GM12878 (cell line): ENCODE results near the gene ARHGAP22. TPM values are rescaled to one million over a fixed set of nuclear protein-coding genes. Genes with fewer than 3 reads are reported as not detected.

ENCODE experiments used
- ATAC-seq: fragments of 200-7000 bp; cut with Tn5 transposase; 3 replicates; pipeline ENCODE4 v1.9.1; 2020; ENCODE audit warnings: mild to moderate bottlenecking, moderate library complexity
- BruUV-seq: library from RNA; stranded (reverse); fragments of 400-500 nt; replicated peaks from 2 replicates; lab custom pipeline; 2021; lab: Mats Ljungman, UMichigan
- CTCF ChIA-PET: fragments of 300-600 bp; sonication (Branson Sonifier 250); formaldehyde crosslinking; extraction: SDS; loops from one replicate; lab custom pipeline; 2021; ENCODE audit warnings: inconsistent platforms; lab: Yijun Ruan, JAX
- POLR2A ChIA-PET: fragments of 350-600 bp; formaldehyde crosslinking; extraction: SDS; loops from one replicate; lab custom pipeline; 2021; ENCODE audit warnings: inconsistent platforms; lab: Charles Lee
- RAD21 ChIA-PET: fragments of 300-600 bp; sonication (Branson Sonifier 250); formaldehyde crosslinking; loops from one replicate; lab custom pipeline; 2023; ENCODE audit warnings: antibody characterized with exemption; ENCODE audit not compliant: unreplicated experiment; lab: Charles Lee
- SMC1A ChIA-PET: fragments of 300-600 bp; sonication (Branson Sonifier 250); formaldehyde crosslinking; loops from one replicate; lab custom pipeline; 2023; ENCODE audit not compliant: unreplicated experiment, uncharacterized antibody; lab: Charles Lee
- DNase-seq: peaks from one replicate; pipeline ENCODE4 v3.0.0-alpha.2; 2011; ENCODE audit warnings: low read depth, low spot score
- FAIRE-seq: peaks from 3 replicates; lab custom pipeline; 2011; peaks lifted over from hg19 to GRCh38; lab: Jason Lieb, UNC
- H2AFZ ChIP-seq: 2 replicates; pipeline ENCODE4 v1.6.0; 2011; ENCODE audit warnings: low read depth, low read length, control low read depth; ENCODE audit not compliant: control insufficient read depth
- H3K27ac ChIP-seq: 2 replicates; pipeline ENCODE4 v1.5.1; 2011; ENCODE audit warnings: control low read depth; ENCODE audit not compliant: control insufficient read depth, insufficient read depth
- H3K27me3 ChIP-seq, 2 experiments: replicated peaks in 1 of 2; 2 replicates each; pipeline versions ENCODE4 v1.6.0 to v1.6.1; 2011; ENCODE audit warnings: low read length in 1 of 2; ENCODE audit not compliant: control insufficient read depth in 2 of 2, insufficient read depth in 2 of 2
- H3K36me3 ChIP-seq, 2 experiments: 2 replicates each; pipeline ENCODE4 v1.5.1; 2011; ENCODE audit warnings: low read length in 1 of 2; ENCODE audit not compliant: control insufficient read depth in 2 of 2, insufficient read depth in 2 of 2
- H3K4me1 ChIP-seq: 2 replicates; pipeline ENCODE4 v1.6.1; 2011; ENCODE audit warnings: mild to moderate bottlenecking, low read length, moderate library complexity, mixed read lengths; ENCODE audit not compliant: control insufficient read depth, insufficient read depth
- H3K4me2 ChIP-seq: 2 replicates; pipeline ENCODE4 v1.6.0; 2011; ENCODE audit warnings: control low read depth; ENCODE audit not compliant: control insufficient read depth, insufficient read depth
- H3K4me3 ChIP-seq: fragments of 200-600 bp; sonication (generic); 2 replicates; pipeline ENCODE4 v1.5.1; 2016
- H3K79me2 ChIP-seq: 2 replicates; pipeline ENCODE4 v1.6.0; 2011; ENCODE audit warnings: low read length; ENCODE audit not compliant: control insufficient read depth, insufficient read depth
- H3K9ac ChIP-seq: 2 replicates; pipeline ENCODE4 v1.8.0; 2011; ENCODE audit warnings: low read length, control low read depth, mixed read lengths; ENCODE audit not compliant: control insufficient read depth, insufficient read depth
- H3K9me3 ChIP-seq: replicated peaks from 3 replicates; pipeline ENCODE4 v1.5.1; 2011; ENCODE audit warnings: mild to moderate bottlenecking, low read length; ENCODE audit not compliant: control insufficient read depth, insufficient read depth
- H4K20me1 ChIP-seq: 2 replicates; pipeline ENCODE4 v1.6.0; 2011; ENCODE audit not compliant: control insufficient read depth, insufficient read depth
- BHLHE40 ChIP-seq, 2 experiments: fragments of 450-650 bp in 1 of 2; IDR thresholded peaks; 2 replicates each; pipeline ENCODE4 v1.6.1; 2011 to 2017; ENCODE audit warnings: low read depth in 2 of 2, borderline replicate concordance in 1 of 2, improper control_type of control experiment in 1 of 2, low read length in 1 of 2, mild to moderate bottlenecking in 1 of 2
- EGR1 ChIP-seq, 2 experiments: IDR thresholded peaks; 1 replicate in 1 of 2; 2 replicates in 1 of 2; pipeline ENCODE4 v1.6.1; 2011 to 2012; ENCODE audit warnings: low read depth in 2 of 2, low read length in 2 of 2, borderline replicate concordance in 1 of 2, mild to moderate bottlenecking in 1 of 2, moderate library complexity in 1 of 2
- FOXK2 ChIP-seq: fragments of 450-650 bp; IDR thresholded peaks from 2 replicates; pipeline ENCODE4 v1.6.1; 2017; ENCODE audit warnings: mild to moderate bottlenecking, moderate library complexity
- MTA3 ChIP-seq: IDR thresholded peaks from 2 replicates; pipeline ENCODE4 v1.6.1; 2012; ENCODE audit warnings: low read length, inconsistent platforms, borderline replicate concordance
- MYB ChIP-seq: fragments of 150-350 bp; IDR thresholded peaks from 2 replicates; pipeline ENCODE4 v1.6.1; 2014; ENCODE audit warnings: mild to moderate bottlenecking, low read depth, low read length, borderline replicate concordance
- MYC ChIP-seq: IDR thresholded peaks from 2 replicates; pipeline ENCODE4 v1.6.1; 2011; ENCODE audit warnings: mild to moderate bottlenecking, low read length, moderate library complexity, inconsistent platforms; ENCODE audit not compliant: insufficient read depth, insufficient replicate concordance, insufficient read length, severe bottlenecking
- NFIC ChIP-seq: IDR thresholded peaks from 2 replicates; pipeline ENCODE4 v1.6.1; 2012; ENCODE audit warnings: low read depth, mild to moderate bottlenecking, inconsistent platforms, low read length, moderate library complexity
- NR2C2 ChIP-seq: IDR thresholded peaks from 2 replicates; pipeline ENCODE4 v1.6.1; 2011; ENCODE audit warnings: borderline replicate concordance, low read depth; ENCODE audit not compliant: control insufficient read depth, insufficient read length
- SMC3 ChIP-seq: IDR thresholded peaks from 2 replicates; pipeline ENCODE4 v1.6.1; 2011; ENCODE audit warnings: low read length, improper control_type of control experiment, borderline replicate concordance
- ZNF217 ChIP-seq: fragments of 450-650 bp; IDR thresholded peaks from 2 replicates; pipeline ENCODE4 v1.6.1; 2017; ENCODE audit warnings: antibody characterized with exemption, mild to moderate bottlenecking
- ZZZ3 ChIP-seq: IDR thresholded peaks from 2 replicates; pipeline ENCODE4 v1.6.1; 2011; ENCODE audit warnings: low read depth; ENCODE audit not compliant: control insufficient read depth, insufficient read length
- WGBS: methylation state at CpG from one replicate; pipeline ENCODE4 v1.1.6; 2016; ENCODE audit warnings: low lambda C conversion rate; ENCODE audit not compliant: insufficient replicate concordance, insufficient coverage; ENCODE audit errors: missing lambda C conversion rate; 5-methylcytosine and 5-hydroxymethylcytosine counted together
- in situ Hi-C: fragments of 300-500 bp; cut with MboI; formaldehyde crosslinking; loops from 9 replicates; pipeline ENCODE4 v1.14.3; 2018; ENCODE audit warnings: mixed read lengths
- intact Hi-C: fragments of 100-400 bp; cut with micrococcal nuclease; formaldehyde crosslinking; loops from one replicate; pipeline ENCODE4 v1.14.2; 2022; ENCODE audit not compliant: unreplicated experiment
- polyA plus RNA-seq, 11 experiments: library from polyadenylated mRNA; depleted of rRNA in 4 of 11; unstranded in 6 of 11; stranded (reverse) in 5 of 11; fragments of >200 nt; fragmentation: Nextera tagmentation in 4 of 11; fragmentation: Illumina TruSeq in 1 of 11; extraction: Ambion mirVana in 4 of 11; extraction: Trizol in 1 of 11; gene quantifications; 1 replicate in 1 of 11; 2 replicates in 10 of 11; pipeline versions ENCODE4 v1.2.1 to v1.2.3, GENCODE V29; 2011 to 2016; ENCODE audit warnings: inconsistent platforms in 2 of 11, missing spikeins in 2 of 11, low read depth in 1 of 11
- total RNA-seq, 4 experiments: library from RNA; depleted of rRNA in 3 of 4; stranded (reverse); fragments of >200 nt in 3 of 4; fragmentation: Illumina TruSeq in 1 of 4; extraction: Trizol in 1 of 4; gene quantifications; 2 replicates each; pipeline versions ENCODE4 v1.2.1 to v1.2.3, GENCODE V29; 2013 to 2021
- TF ChIP-seq, protein P1 (sequence below): IDR thresholded peaks from 2 replicates; pipeline ENCODE4 v1.6.1; 2011; ENCODE audit warnings: low read depth, low read length, improper control_type of control experiment, borderline replicate concordance
- TF ChIP-seq, protein P2 (sequence below): fragments of 450-650 bp; IDR thresholded peaks from 2 replicates; pipeline ENCODE4 v1.6.1; 2017; ENCODE audit warnings: mild to moderate bottlenecking, low read depth, inconsistent platforms; ENCODE audit not compliant: poor library complexity, severe bottlenecking
- TF ChIP-seq, protein P3 (sequence below): IDR thresholded peaks from 2 replicates; pipeline ENCODE4 v1.6.1; 2011; ENCODE audit warnings: borderline replicate concordance, low read depth, mild to moderate bottlenecking, moderate library complexity, mixed read lengths, low read length; ENCODE audit not compliant: insufficient read depth; ENCODE audit errors: extremely low read length
- TF ChIP-seq, protein P4 (sequence below): fragments of 450-650 bp; formaldehyde crosslinking; IDR thresholded peaks from 2 replicates; pipeline ENCODE4 v1.4.0; 2020; ENCODE audit warnings: mild to moderate bottlenecking, moderate library complexity

ARHGAP22 gene
- total and polyA plus RNA-seq, 10 of the 15 experiments (the other 5 are each of a cell fraction or from before 2014, with no cell fraction given), result 0.07 to 0.61 (median 0.18) TPM; not detected in 5

DNA sequence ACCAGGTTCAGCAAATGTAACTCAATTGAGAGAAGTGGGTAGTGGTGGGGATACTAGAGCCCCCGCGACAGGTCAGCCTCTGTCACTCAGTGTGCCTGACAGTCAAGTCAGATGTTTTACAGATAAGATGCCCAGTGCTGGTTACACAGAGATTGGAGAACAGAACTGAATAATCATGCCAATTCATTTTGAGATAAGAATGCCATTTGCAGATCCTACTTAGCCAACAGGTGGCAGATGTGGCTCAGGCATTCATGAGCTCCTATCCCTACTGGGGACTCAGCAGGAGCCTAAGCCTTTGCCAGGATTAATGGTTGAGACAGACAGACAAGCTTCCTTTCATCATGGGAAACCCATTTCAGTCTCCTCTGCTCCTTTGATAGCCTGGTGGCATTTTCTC is 160.6 kb downstream of the ARHGAP22 start:
- Histone ChIP-seq H3K4me1 (no peaks in the 10 kb centered on the region), H3K27me3 (no peaks in the 10 kb centered on the region; a peak in 1 of 4 replicates), H3K9me3 (no peaks in the 10 kb centered on the region), H3K36me3 (no peaks in the 10 kb centered on the region), H3K4me3 (no peak overlapping the region), H3K79me2 (no peaks in the 10 kb centered on the region), H2AFZ (no peak overlapping the region), H3K4me2 (no peak overlapping the region), H4K20me1 (no peaks in the 10 kb centered on the region), H3K9ac (no peak overlapping the region), H3K27ac (no peak overlapping the region)
- FAIRE-seq (no peak), ATAC-seq (no peak; the same call in 1 of the 3 replicates), DNase-seq (no peak)
- RAD21 ChIA-PET, result interaction anchor here (1.0 to 3.8 kb wide), 4 partner anchors 59 to 212 kb away, joined by 3 to 19 read pairs (median 4); no protein-coding TSS in a partner anchor
- POLR2A ChIA-PET, result no interaction called here
- SMC1A ChIA-PET, result interaction anchor here (0.8 to 0.9 kb wide), 2 partner anchors 109 to 134 kb away, joined by 3 read pairs; no protein-coding TSS in a partner anchor
- BruUV-seq, result no TSS peak
- in situ Hi-C loops, result no loop called here
- CTCF ChIA-PET, result interaction anchor here (0.7 to 1.8 kb wide), 7 partner anchors 11 to 134 kb away, joined by 3 to 5 read pairs (median 4); no protein-coding TSS in a partner anchor
- intact Hi-C loops, result no loop called here
- WGBS, result 56% methylated on average over 2 of the region's 2 CpGs
- TF ChIP-seq MYC (no peak), SMC3 (0 out of 2 replicates have a peak, but pooled peaks have one; percentile 13), FOXK2 (no peak), NFIC (no peak), NR2C2 (no peak), ZZZ3 (no peak), MTA3 (no peak), MYB (no peak), EGR1 (IDR thresholded peaks at IDR 0.05; ENCODE audit: borderline replicate concordance in 1 of 2, low read depth in 2 of 2, low read length in 2 of 2) (no peak), ZNF217 (no peak), BHLHE40 (IDR thresholded peaks at IDR 0.05; ENCODE audit: borderline replicate concordance in 1 of 2, low read depth in 2 of 2, low read length in 1 of 2) (no peak)
- TF ChIP-seq, protein P1, sequence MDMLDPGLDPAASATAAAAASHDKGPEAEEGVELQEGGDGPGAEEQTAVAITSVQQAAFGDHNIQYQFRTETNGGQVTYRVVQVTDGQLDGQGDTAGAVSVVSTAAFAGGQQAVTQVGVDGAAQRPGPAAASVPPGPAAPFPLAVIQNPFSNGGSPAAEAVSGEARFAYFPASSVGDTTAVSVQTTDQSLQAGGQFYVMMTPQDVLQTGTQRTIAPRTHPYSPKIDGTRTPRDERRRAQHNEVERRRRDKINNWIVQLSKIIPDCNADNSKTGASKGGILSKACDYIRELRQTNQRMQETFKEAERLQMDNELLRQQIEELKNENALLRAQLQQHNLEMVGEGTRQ, result no peak
- TF ChIP-seq, protein P2, sequence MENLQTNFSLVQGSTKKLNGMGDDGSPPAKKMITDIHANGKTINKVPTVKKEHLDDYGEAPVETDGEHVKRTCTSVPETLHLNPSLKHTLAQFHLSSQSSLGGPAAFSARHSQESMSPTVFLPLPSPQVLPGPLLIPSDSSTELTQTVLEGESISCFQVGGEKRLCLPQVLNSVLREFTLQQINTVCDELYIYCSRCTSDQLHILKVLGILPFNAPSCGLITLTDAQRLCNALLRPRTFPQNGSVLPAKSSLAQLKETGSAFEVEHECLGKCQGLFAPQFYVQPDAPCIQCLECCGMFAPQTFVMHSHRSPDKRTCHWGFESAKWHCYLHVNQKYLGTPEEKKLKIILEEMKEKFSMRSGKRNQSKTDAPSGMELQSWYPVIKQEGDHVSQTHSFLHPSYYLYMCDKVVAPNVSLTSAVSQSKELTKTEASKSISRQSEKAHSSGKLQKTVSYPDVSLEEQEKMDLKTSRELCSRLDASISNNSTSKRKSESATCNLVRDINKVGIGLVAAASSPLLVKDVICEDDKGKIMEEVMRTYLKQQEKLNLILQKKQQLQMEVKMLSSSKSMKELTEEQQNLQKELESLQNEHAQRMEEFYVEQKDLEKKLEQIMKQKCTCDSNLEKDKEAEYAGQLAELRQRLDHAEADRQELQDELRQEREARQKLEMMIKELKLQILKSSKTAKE, result no peak
- TF ChIP-seq, protein P3, sequence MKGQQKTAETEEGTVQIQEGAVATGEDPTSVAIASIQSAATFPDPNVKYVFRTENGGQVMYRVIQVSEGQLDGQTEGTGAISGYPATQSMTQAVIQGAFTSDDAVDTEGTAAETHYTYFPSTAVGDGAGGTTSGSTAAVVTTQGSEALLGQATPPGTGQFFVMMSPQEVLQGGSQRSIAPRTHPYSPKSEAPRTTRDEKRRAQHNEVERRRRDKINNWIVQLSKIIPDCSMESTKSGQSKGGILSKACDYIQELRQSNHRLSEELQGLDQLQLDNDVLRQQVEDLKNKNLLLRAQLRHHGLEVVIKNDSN, result no peak
- TF ChIP-seq, protein P4, sequence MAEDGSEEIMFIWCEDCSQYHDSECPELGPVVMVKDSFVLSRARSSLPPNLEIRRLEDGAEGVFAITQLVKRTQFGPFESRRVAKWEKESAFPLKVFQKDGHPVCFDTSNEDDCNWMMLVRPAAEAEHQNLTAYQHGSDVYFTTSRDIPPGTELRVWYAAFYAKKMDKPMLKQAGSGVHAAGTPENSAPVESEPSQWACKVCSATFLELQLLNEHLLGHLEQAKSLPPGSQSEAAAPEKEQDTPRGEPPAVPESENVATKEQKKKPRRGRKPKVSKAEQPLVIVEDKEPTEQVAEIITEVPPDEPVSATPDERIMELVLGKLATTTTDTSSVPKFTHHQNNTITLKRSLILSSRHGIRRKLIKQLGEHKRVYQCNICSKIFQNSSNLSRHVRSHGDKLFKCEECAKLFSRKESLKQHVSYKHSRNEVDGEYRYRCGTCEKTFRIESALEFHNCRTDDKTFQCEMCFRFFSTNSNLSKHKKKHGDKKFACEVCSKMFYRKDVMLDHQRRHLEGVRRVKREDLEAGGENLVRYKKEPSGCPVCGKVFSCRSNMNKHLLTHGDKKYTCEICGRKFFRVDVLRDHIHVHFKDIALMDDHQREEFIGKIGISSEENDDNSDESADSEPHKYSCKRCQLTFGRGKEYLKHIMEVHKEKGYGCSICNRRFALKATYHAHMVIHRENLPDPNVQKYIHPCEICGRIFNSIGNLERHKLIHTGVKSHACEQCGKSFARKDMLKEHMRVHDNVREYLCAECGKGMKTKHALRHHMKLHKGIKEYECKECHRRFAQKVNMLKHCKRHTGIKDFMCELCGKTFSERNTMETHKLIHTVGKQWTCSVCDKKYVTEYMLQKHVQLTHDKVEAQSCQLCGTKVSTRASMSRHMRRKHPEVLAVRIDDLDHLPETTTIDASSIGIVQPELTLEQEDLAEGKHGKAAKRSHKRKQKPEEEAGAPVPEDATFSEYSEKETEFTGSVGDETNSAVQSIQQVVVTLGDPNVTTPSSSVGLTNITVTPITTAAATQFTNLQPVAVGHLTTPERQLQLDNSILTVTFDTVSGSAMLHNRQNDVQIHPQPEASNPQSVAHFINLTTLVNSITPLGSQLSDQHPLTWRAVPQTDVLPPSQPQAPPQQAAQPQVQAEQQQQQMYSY (CRISPR knock-in tag), result no peak
